ENCODE data around the gene MUC5AC.
"Not testable (repeated sequence)": the region's sequence is repeated elsewhere in the genome, so short reads cannot be mapped to it uniquely, and the experiment has no call there.

MUC5AC gene

DNA sequence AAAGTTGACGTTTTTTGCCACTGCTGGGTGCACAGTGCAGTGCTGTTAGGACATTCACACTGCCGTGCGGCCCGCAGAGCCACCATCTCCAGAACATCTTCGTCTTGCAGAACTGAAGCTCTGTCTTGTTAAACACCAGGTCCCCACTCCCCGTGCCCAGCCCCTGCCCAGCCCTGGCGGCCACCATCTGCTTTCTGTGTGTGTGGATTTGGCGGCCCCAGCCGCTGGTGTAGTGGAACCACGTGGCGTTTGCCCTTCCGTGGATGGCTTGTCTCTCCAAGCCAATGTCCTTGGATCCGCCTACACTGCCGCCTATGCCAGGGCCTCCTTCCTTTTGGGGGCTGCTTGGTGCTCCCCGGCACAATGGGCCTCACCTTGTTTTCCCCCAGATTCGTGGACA lies 8.2 kb upstream of the MUC5AC start:
- DNase-seq, result no peak

DNA sequence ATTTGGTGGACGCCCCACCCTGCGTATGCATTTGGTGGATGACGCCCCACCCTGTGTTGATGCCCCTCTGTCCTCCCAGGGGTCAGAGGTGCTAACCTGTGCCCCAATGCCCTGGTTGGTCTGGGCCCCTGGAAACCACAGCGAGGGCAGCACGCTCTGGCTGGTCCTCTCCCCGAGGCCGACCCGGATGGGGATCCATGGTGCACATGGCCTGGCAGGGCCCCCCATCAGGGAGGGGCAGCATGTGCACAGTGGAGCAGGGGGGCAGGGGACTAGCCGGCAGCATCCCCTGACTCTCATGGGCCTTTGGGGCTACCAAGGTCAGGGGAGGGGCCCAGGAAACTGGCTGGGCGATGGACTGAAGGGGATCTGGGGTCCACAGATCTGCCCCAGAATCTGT lies 7.6 kb upstream of the MUC5AC start:
- no peak for DNase-seq

DNA sequence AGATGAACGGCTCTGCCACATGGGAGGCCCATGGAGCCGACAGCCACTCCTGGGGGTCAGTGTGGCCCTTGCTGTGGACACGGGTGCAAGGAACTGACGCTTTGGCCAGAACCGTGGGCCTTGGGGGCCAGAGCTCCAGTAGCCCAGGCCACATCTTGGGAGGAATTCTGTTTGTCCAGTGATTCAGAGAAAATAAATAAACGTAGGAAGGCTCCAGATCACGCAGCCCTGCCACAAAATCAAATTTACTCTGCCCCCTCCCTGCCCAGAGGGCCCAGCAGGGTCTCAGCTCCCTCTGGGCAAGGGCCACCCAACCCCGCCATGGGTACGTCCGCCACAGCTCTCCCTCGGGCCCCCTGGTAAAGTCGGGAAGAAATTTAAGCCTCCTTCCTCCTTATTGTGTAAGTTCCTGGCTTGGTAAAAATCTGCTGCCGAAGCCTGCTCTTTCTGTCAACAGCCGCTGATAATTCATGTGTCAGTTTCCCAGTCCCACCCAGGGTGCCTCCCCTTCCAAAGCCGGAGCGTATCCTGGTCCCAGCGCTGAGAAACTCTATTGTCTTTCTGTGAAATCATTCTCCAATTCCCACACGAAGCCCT lies 6.9 kb upstream of the MUC5AC start:
- no peak for DNase-seq

DNA sequence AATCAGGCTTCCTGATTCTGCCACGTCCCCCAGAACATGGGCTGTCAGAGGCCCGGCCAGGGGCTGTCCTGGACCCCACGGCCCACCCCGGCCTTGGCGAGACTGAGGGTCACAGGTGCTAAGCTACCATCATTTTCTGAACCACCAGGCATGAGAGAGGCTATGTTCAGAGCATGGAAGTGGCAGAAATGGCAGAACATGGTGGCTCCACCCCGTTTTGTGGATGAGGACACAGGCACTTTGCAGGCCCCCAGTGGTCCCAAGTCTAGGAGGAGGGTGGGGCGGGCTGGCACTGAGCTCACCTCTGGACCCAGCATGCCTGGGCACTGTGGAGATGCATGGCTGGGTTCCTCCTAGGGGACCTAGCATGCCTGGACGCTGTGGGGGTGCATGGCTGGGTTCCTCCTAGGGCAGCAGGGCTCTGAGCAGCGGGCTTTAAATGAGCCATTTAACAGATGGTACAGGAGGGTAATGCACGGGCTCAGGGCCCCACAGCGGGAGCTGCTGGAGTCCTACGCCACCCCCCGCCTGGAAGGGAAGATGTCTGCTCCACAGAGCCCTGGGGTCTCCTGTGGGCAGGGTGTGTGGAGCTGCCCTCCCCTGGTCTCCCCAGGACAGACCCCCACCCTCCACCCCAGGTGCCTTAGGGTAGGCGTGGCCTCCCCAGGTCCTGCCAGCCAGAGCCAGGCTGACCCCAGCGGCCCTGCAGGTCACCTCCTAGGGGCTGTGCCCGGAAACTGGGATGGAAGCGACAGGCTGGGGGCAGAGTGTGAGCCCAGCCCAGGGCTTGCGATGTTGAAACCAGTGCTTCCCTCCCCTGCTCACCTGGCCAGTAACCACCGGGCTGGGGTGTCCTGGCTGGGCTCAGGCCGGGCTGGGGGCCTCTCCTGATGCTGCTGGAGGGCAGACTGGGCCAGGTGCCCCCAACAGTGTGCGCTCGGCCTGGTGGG lies 6.1 kb upstream of the MUC5AC start:
- no peak for DNase-seq

DNA sequence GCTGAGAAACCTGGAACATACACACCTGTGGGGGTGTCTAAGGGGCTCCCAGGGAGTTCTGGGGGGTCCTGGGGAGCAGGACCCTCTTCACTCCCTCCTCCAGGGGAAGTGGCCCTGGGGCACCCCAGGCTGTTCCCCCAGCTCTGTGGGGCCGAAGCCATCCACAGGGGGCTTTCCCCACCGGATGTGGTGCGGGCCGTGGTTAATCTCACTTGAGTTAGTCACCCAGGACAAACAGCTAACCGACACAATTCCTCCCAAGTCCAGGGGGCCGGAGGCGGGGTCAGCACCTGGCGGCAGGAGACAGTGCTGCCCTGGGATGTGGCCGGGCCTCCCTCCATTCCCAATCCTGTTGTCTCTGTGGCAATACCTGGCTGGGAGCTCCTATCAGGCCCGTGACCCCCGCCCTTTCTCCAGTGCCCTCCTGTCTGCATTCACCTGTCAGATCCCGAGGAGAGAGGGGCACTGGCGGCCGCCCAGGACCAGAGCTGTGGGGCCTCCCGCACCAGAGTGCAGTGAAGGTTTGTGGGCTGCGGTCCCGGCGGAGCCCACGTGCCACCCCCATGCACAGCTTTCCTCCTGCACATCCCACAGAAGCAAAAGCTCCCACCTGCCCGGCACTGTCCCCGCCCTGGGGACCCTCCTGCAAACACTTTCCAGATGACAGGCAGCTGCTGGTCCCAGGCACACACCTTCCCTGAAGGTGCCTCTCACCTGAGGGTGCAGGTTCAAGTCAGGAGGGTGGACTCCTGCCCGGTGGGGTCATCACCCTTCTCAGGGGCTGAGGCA lies 5.2 kb upstream of the MUC5AC start:
- DNase-seq, result no peak

DNA sequence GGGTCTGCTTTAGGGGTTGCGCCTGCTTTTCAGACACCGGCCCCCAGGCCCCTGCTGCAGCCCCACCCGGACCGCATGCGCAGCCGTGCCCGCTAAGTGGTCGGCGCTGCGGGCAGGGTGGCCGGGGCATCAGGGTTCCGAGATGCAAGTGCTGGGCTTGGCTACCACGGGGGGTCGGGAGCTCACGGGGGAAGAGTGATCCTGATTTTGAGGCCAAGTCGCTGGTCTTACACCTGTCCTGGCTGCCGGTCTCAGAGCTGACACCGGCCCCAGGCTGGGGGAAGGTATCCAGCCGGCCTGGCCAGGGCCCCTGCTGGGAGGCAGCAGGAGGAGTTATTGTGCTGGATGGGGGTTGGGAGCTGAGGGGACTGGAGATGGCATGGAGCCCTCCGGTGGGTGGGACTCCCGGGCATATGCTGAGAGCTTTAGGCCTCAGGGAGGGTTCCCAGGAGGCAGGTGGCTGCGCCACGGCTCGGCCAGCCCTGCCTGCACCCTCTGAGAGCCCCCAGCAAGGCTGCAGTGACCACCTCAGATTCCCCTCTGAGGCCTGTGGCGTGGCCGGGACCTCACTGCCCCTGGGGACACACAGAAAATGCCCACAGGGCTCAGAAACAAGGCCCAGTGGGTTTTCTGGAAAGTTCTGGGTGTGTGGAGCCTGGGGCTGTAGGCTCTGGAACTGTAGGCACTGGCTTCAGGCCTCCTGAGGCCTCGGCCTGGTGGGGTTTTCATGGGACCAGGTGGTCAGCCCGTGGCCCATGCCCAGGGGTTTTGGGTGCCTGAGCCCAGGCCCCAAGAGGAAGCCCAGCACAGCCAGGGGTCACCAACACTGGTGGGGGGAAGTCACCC lies 4.4 kb upstream of the MUC5AC start:
- DNase-seq, result no peak

DNA sequence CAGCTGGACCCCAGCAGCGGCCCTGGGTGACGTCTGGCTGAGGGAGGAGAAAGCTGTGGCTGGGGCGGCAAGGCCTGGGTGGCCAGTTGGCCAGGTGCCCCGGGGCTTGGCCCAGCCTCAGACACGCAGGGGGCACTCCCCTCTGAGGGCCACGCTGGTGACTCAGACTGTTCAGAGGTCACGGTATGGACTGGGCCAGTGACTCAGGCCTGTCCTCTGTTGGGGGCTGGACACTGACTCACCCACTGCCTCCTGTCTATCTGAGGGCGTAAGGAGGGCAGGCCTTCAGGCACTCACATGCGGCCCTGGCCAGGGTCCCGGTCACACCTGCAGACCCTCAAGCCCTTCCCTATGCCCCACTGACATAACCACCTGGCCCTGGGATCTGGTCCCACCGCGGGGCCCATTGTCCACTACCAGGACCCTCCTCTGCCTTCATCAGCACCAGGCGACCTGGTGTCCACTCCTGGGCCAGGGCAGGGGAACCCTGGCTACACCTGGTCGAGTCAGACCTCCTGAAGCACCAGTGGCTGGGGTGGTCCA lies 3.7 kb upstream of the MUC5AC start:
- no peak for DNase-seq

DNA sequence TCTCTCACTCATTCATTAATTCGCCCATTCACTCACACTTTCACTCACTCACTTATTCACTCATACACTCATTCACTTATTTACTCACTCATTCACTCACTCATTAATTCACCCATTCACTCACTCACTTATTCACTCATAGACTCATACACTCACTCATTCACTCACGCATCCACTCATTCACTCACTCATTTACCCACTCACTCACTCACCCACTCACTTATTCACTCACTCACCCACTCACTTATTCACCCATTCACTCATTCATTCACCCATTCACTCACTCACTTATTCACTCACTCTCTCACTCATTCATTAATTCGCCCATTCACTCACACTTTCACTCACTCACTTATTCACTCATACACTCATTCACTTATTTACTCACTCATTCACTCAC lies 3.1 kb upstream of the MUC5AC start:
- not testable (repeated sequence) for DNase-seq

DNA sequence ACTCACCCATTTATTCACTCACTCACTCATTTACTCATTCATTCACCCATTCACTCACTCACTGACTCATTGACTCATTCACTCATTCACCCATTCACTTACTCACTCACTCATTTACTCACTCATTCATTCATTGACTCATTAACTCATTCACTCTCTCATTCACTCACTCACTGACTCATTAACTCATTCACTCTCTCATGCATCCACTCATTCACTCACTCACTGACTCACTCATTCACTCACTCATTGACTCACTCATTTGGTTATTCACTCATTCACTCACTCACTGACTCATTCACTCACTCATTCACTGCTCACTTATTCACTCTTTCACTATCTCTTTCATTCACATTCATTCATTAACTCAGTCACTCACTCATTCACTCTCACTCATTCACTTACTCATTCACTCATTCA lies 2.5 kb upstream of the MUC5AC start:
- DNase-seq, result no peak

DNA sequence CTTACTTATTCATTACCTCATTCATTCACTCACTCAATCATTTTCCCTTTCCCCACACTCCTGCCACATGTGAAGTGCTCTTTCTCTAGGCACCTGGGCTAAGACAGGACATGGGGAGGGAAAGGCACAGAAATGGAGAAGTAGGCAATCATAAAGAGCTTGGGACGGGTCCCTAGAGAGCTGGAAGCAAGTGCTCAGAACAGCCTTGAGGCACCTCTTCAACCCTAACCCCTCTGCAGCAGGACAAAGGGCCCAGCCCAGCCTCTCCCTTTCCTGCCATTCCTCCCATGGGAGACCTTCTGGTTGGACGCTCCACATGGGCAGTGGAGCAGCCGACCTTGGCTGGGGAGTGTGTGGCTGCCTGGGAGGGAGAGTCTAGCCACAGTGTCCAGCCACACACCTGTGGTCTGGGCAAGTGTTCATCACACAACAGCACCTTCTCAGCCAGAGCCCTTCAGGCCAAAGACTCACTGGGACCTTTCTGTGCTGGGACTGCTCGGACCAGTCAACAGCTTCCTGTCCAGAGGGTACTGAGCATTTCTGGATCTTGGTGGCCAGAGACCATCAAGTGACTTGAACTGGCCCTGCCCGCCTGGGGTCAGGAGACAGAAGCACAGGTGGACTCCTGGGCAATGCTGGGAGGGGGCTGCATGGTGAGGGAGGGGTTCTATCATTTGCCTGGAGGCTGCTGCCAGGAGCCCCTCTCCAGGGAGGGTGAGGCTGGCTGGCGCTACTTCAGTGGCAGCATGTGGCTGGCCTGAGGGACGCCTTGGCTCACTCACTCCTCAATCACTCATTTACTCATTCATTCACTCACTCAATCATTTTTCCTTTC lies 1.0 kb upstream of the MUC5AC start:
- DNase-seq, result no peak

DNA sequence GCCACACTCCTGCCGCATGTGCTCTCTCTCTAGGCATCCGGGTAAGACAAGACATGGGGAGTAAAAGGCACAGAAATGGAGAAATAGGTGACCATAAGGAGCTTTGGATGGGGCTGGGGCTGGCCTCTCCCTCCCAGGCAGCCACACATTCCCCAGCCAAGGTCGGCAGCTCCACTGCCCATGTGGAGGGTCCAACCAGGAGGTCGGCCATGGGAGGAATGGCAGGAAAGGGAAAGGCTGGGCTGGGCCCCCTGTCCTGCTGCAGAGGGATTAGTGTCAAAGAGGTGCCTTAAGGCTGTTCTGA lies 460 bp upstream of the MUC5AC start:
- DNase-seq, result no peak

DNA sequence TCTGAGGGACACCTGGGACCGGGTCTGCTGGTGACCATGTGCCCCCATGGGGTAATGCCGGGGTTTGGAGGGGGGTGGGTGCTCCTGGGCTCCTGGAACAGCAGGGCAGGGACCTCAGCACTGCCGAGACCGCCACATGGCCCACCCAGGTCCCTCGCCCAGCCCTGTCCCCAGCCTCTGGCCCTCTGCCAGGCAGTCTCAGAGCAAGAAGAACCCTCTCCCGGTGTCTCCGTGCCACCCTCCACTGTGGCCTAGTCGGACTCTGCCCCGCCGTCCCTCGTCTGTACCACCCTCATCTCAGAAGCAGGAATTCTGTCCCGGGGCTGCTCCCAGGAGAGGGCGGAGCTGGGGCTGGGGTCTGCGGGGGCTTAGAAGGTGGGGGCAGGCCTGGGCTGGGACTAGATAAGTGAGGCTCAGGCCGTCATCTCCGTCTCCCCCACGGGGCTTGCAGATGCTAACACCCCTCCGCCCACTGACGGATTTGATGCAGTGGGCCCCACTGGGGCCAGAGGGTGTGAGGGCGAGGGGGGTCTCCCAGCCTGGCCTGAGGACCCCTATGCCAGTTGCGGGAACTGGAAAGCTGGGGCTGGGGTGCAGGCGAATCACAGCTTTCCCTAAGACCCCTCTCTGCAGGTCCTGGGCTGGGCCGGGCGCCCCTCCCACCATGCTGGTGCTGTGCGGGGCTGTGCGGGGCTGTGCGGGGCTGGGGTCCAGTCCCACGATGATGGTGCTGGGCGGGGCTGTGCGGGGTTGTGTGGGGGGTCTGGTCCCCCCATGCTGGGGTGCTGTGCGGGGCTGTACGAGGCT lies 1.1 kb downstream of the MUC5AC start:
- no peak for DNase-seq

DNA sequence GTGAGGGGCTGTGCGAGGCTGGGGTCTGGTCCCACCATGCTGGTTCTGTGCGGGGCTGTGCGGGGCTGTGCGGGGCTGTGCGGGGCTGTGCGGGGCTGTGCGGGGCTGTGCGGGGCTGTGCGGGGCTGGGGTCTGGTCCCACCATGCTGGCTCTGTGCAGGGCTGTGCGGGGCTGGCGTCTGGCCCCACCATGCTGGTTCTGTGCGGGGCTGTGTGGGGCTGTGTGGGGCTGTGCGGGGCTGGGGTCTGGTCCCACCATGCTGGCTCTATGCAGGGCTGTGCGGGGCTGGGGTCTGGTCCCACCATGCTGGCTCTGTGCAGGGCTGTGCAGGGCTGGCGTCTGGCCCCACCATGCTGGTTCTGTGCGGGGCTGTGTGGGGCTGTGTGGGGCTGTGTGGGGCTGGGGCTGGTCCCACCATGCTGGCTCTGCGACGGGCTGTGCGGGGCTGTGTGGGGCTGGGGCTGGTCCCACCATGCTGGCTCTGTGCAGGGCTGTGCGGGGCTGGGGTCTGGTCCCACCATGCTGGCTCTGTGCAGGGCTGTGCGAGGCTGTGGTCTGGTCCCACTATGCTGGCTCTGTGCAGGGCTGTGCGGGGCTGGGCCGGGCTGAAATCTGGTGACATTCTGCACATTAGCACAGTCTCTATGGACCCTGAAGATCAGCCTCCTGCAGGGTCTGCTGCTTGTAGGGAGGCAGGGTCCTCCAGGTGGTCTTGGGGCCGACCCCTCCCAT lies 1.9 kb downstream of the MUC5AC start:
- DNase-seq, result not testable (repeated sequence)

DNA sequence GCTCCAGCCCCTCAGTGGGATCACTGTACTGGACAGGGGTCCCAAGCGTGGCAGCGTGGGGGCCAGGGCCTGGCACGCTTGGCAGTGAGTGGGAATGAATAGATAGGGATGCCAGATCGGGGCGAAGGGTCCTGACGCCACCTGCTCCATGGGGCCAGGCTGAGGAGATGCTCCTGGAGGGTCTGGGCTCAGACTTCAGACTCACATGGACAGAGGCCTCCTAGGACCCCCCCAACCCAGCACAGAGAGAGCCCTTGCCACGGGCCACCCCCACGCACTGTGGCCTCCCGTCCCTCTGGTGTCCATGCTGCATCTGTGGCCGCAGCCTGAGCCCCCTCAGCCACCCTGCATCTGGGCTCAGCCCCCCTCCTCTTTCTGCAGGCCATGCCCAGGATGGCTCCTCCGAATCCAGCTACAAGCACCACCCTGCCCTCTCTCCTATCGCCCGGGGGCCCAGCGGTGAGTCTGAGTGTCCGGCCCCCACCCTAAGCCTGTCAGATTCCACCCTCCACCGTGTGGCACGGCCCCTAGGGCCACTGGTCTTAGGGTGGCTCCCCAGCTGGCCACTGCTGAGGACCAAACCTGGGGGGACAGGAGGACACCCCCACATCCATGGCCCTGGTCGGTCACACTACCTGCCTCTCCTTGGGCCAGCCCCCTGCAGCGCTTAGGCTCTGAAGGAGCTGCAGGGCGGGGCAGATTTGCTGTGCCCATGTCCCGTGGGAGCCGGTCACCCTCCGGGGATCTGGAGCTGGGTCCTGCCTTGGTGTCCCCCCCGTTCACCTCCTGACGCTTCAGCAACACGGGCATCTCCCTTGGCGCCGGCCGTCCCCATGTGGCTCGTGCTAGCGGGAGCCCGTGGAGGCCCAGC lies 2.7 kb downstream of the MUC5AC start:
- no peak for DNase-seq

DNA sequence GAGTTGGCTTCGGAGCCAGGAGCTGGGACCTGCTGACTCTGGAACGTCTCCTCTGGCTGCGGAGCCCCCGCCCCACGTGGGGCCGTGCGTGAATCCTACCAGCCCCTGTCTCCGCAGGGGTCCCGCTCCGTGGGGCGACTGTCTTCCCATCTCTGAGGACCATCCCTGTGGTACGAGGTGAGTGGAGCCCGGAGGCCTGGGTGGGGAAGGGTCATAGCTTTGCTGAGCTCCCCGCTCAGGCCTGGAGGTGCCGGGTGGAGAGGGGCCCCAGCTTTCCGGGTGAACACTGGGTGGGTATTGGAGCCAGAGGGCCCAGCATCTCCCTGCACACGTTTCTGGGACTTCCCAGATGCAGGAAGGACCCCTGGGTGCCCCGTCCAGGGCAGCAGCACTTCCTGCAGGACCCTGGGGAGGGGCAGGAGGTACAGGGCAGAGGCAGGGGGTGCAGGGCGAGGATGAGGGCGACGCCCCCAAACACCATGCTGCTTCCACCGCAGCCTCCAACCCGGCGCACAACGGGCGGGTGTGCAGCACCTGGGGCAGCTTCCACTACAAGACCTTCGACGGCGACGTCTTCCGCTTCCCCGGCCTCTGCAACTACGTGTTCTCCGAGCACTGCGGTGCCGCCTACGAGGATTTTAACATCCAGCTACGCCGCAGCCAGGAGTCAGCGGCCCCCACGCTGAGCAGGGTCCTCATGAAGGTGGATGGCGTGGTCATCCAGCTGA lies 3.8 kb downstream of the MUC5AC start:
- no peak for DNase-seq

DNA sequence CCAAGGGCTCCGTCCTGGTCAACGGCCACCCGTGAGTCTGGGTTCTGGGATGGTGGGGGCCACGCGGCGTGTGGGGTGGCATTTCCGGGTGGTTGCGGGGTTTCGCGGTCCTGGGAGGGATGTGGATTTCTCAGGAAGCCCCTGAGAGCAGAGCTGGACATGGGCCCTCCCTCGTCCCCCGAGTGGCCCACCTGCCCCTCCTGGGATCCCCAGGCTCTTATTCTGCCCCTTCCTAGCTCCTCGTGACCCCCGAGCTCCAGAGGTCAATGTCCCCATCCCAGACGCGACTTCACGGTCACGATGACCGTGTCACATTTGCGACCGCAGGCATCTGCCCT lies 4.4 kb downstream of the MUC5AC start:
- no peak for DNase-seq

DNA sequence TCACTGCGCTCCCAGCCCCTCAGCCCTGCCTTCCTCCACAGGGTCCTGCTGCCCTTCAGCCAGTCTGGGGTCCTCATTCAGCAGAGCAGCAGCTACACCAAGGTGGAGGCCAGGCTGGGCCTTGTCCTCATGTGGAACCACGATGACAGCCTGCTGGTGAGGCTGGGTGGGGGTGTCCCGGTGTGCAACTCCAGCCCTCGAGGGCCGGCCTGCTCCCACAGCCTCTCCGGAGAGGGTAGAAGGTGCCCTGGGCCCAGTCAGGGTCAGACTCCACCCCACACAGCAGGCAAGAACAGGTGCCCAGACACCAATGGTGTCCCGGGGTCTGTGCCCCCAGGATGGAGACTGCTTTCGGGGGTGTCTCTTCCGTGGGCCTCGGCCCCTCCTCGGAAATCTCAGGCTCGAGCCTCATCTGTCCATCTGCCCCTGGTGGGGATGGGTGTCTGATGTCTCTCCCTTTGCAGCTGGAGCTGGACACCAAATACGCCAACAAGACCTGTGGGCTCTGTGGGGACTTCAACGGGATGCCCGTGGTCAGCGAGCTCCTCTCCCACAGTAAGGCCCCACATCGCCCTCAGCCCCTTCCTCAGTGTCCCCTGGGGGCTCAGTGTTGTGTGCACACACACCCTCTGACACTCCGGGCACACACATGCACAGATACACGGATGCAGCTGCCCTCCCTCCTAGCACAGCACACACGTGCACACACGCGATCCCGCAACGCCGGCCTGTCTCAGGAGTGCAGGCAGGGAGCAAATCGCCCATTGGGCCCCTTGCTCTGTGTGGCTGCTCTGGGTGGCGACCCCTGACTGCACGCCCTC lies 4.9 kb downstream of the MUC5AC start:
- DNase-seq, result no peak

Measured in right kidney (tissue), 1 donor.